CD4-positive, alpha-beta T cell (primary cell): ENCODE results near the gene RAD51AP2. TPM values are rescaled to one million over a fixed set of nuclear protein-coding genes. Genes with fewer than 3 reads are reported as not detected.

Experiments used
- ATAC-seq: fragments of 200-7000 bp; cut with Tn5 transposase; one replicate; pipeline ENCODE4 v1.10.0; 2022; ENCODE audit warnings: mild to moderate bottlenecking; ENCODE audit not compliant: poor library complexity
- CTCF ChIA-PET: fragments of 350-600 bp; sonication (Branson Sonifier 250); formaldehyde crosslinking; loops from one replicate; lab custom pipeline; 2021; ENCODE audit warnings: antibody characterized with exemption, inconsistent platforms; lab: Charles Lee
- POLR2A ChIA-PET: fragments of 350-600 bp; sonication (Branson Sonifier 250); formaldehyde crosslinking; loops from one replicate; lab custom pipeline; 2021; ENCODE audit warnings: antibody characterized with exemption, inconsistent platforms; lab: Charles Lee
- DNase-seq, 14 experiments: peaks; one replicate each; pipeline ENCODE4 v3.0.0-alpha.2; 2013 to 2020; ENCODE audit warnings: mixed read lengths in 2 of 14
- H3K27ac ChIP-seq, 2 donors: one replicate each; pipeline versions ENCODE4 v1.5.1 to v1.7.0; 2013; ENCODE audit warnings: low read length in 2 of 2, low read depth in 1 of 2, mild to moderate bottlenecking in 1 of 2
- H3K27me3 ChIP-seq, 2 experiments: 1 replicate in 1 of 2; 2 replicates in 1 of 2; pipeline versions ENCODE4 v1.6.1 to v1.7.0; 2013; ENCODE audit warnings: low read length in 2 of 2, control low read depth in 1 of 2, mild to moderate bottlenecking in 1 of 2, moderate library complexity in 1 of 2; ENCODE audit not compliant: insufficient read depth in 2 of 2, control insufficient read depth in 1 of 2
- H3K36me3 ChIP-seq: one replicate; pipeline ENCODE4 v1.6.1; 2013; ENCODE audit warnings: low read length, control low read depth; ENCODE audit not compliant: insufficient read depth
- H3K4me1 ChIP-seq: one replicate; pipeline ENCODE4 v1.6.1; 2013; ENCODE audit warnings: low read length, control low read depth; ENCODE audit not compliant: insufficient read depth
- H3K4me3 ChIP-seq: one replicate; pipeline ENCODE4 v1.5.1; 2013; ENCODE audit warnings: mild to moderate bottlenecking, low read length, moderate library complexity
- H3K9me3 ChIP-seq, 2 experiments: 1 replicate in 1 of 2; 2 replicates in 1 of 2; pipeline versions ENCODE4 v1.6.1 to v1.7.0; 2013; ENCODE audit warnings: low read length in 2 of 2, mild to moderate bottlenecking in 2 of 2, control low read depth in 1 of 2, moderate library complexity in 1 of 2; ENCODE audit not compliant: control insufficient read depth in 1 of 2, insufficient read depth in 1 of 2
- H3K27ac Mint-ChIP-seq: one replicate; pipeline ENCODE4 v1.8.0; 2020; ENCODE audit warnings: mixed read lengths
- H3K27me3 Mint-ChIP-seq: one replicate; pipeline ENCODE4 v1.8.0; 2021; ENCODE audit warnings: mixed read lengths
- H3K36me3 Mint-ChIP-seq: one replicate; pipeline ENCODE4 v1.8.0; 2021; ENCODE audit warnings: low read depth, mixed read lengths
- H3K4me1 Mint-ChIP-seq: one replicate; pipeline ENCODE4 v1.8.0; 2021; ENCODE audit warnings: low read depth, mixed read lengths
- H3K4me3 Mint-ChIP-seq: one replicate; pipeline ENCODE4 v1.8.0; 2020; ENCODE audit warnings: mild to moderate bottlenecking, mixed read lengths
- H3K9me3 Mint-ChIP-seq: one replicate; pipeline ENCODE4 v1.8.0; 2020; ENCODE audit warnings: mixed read lengths
- CTCF ChIP-seq: fragments of 200-600 bp; IDR thresholded peaks from one replicate; pipeline ENCODE4 v1.8.0; 2022; ENCODE audit warnings: antibody characterized with exemption, mild to moderate bottlenecking
- intact Hi-C, 2 experiments: fragments of 100-400 bp; cut with DNase I in 1 of 2; cut with micrococcal nuclease in 1 of 2; formaldehyde crosslinking; loops; one replicate each; pipeline versions ENCODE4 v1.15.1 to v1.9.0; 2023 to 2025; cut with DNase I, micrococcal nuclease
- total RNA-seq, 174 experiments: library from RNA in 2 of 174; stranded (reverse) in 2 of 174; gene quantifications; one replicate each; pipeline ENCODE4 v1.2.3 and lab custom pipeline; 2021 to 2026

The RAD51AP2 gene
- total RNA-seq, 2 experiments from 2014 or later: not detected

GRCh38 chr2:17550907-17551306, 32.7 kb upstream of the RAD51AP2 start:
- no peak for DNase-seq
- no peaks in the 10 kb centered on the region for H3K4me1 Mint-ChIP-seq
- H3K4me3 ChIP-seq: no peak overlapping the region
- H3K27me3 Mint-ChIP-seq: peaks cover 39% of the 10 kb centered on the region
- no peak overlapping the region for H3K27ac ChIP-seq
- ChIA-PET CTCF (no interaction called here), POLR2A (no interaction called here)
- no peak overlapping the region for H3K4me3 Mint-ChIP-seq
- H3K36me3 Mint-ChIP-seq: no peaks in the 10 kb centered on the region
- peaks cover 0 to under 1% of the 10 kb centered on the region in 2 experiments for H3K27me3 ChIP-seq
- H3K4me1 ChIP-seq: no peaks in the 10 kb centered on the region
- TF ChIP-seq CTCF: no peak
- intact Hi-C loops: no loop called here
- no peaks in the 10 kb centered on the region for H3K9me3 ChIP-seq
- no peak overlapping the region for H3K27ac Mint-ChIP-seq
- no peaks in the 10 kb centered on the region for H3K36me3 ChIP-seq
- no peak for ATAC-seq
- no peaks in the 10 kb centered on the region for H3K9me3 Mint-ChIP-seq

GRCh38 chr2:17547737-17548136, 29.5 kb upstream of the RAD51AP2 start:
- Histone ChIP-seq H3K27me3 (peaks cover 4 to 8% of the 10 kb centered on the region in 2 experiments), H3K27ac (no peak overlapping the region), H3K4me3 (no peak overlapping the region), H3K4me1 (no peaks in the 10 kb centered on the region), H3K9me3 (no peaks in the 10 kb centered on the region), H3K36me3 (no peaks in the 10 kb centered on the region)
- H3K4me1 Mint-ChIP-seq: no peaks in the 10 kb centered on the region
- ChIA-PET POLR2A (no interaction called here), CTCF (no interaction called here)
- TF ChIP-seq CTCF: no peak
- ATAC-seq (no peak), DNase-seq (no peak)
- no peak overlapping the region for H3K4me3 Mint-ChIP-seq
- no peak overlapping the region for H3K27ac Mint-ChIP-seq
- intact Hi-C loops: no loop called here
- peaks cover 54% of the 10 kb centered on the region for H3K27me3 Mint-ChIP-seq
- H3K36me3 Mint-ChIP-seq: no peaks in the 10 kb centered on the region
- no peaks in the 10 kb centered on the region for H3K9me3 Mint-ChIP-seq

GRCh38 chr2:17547237-17547636, 29.0 kb upstream of the RAD51AP2 start:
- Mint-ChIP-seq H3K9me3 (no peaks in the 10 kb centered on the region), H3K4me1 (no peaks in the 10 kb centered on the region), H3K4me3 (no peak overlapping the region), H3K27ac (no peak overlapping the region), H3K27me3 (peaks cover 53% of the 10 kb centered on the region), H3K36me3 (no peaks in the 10 kb centered on the region)
- ChIA-PET CTCF (no interaction called here), POLR2A (no interaction called here)
- Histone ChIP-seq H3K27ac (no peak overlapping the region), H3K4me1 (no peaks in the 10 kb centered on the region), H3K36me3 (no peaks in the 10 kb centered on the region), H3K4me3 (no peak overlapping the region), H3K9me3 (no peaks in the 10 kb centered on the region), H3K27me3 (peaks cover 4 to 13% of the 10 kb centered on the region in 2 experiments)
- ATAC-seq: no peak
- intact Hi-C loops: no loop called here
- no peak for DNase-seq
- TF ChIP-seq CTCF: no peak
